HepG2 (cell line): ENCODE measurements around the gene DST. TPM values are rescaled to one million over a fixed set of nuclear protein-coding genes. Genes with fewer than 3 reads are reported as not detected.

Source experiments
- ARID5B ChIP-seq: IDR thresholded peaks from 2 replicates; pipeline ENCODE4 v1.4.0; 2020; ENCODE audit warnings: mild to moderate bottlenecking, missing genetic modification reagents
- ATAD3A ChIP-seq: sonication (generic); formaldehyde crosslinking; IDR thresholded peaks from 2 replicates; pipeline ENCODE4 v1.4.0; 2020; ENCODE audit warnings: missing genetic modification reagents
- FOSL2 ChIP-seq: sonication (generic); formaldehyde crosslinking; IDR thresholded peaks from 2 replicates; pipeline ENCODE4 v1.4.0; 2020; ENCODE audit warnings: missing genetic modification reagents
- HINFP ChIP-seq: sonication (generic); formaldehyde crosslinking; IDR thresholded peaks from 2 replicates; pipeline ENCODE4 v1.4.0; 2020; ENCODE audit warnings: low read depth, mild to moderate bottlenecking, missing genetic modification reagents
- KLF13 ChIP-seq: sonication (generic); formaldehyde crosslinking; IDR thresholded peaks from 2 replicates; pipeline ENCODE4 v1.4.0; 2020; ENCODE audit warnings: mild to moderate bottlenecking, missing genetic modification reagents
- PPARG ChIP-seq: conservative IDR thresholded peaks from 2 replicates; pipeline ENCODE4 v1.6.1; 2016; ENCODE audit warnings: missing biosample characterization, missing genetic modification reagents
- RNF2 ChIP-seq: fragments of 450-650 bp; conservative IDR thresholded peaks from 2 replicates; pipeline ENCODE4 v1.6.1; 2016; ENCODE audit warnings: low read depth
- SALL2 ChIP-seq: sonication (generic); formaldehyde crosslinking; IDR thresholded peaks from 2 replicates; pipeline ENCODE4 v1.8.1; 2023; ENCODE audit warnings: mild to moderate bottlenecking, missing genetic modification reagents, inconsistent platforms
- SNAPC4 ChIP-seq: sonication (generic); formaldehyde crosslinking; IDR thresholded peaks from 2 replicates; pipeline ENCODE4 v1.4.0; 2020; ENCODE audit warnings: mild to moderate bottlenecking, missing genetic modification reagents
- SP2 ChIP-seq: sonication (generic); formaldehyde crosslinking; IDR thresholded peaks from 2 replicates; pipeline ENCODE4 v1.5.1; 2020; ENCODE audit warnings: mild to moderate bottlenecking, missing genetic modification reagents
- THAP11 ChIP-seq: IDR thresholded peaks from 2 replicates; pipeline ENCODE4 v1.6.1; 2016; ENCODE audit warnings: missing biosample characterization, missing genetic modification reagents
- THAP7 ChIP-seq: sonication (generic); formaldehyde crosslinking; IDR thresholded peaks from 2 replicates; pipeline ENCODE4 v1.8.1; 2023; ENCODE audit warnings: mild to moderate bottlenecking, missing genetic modification reagents
- ZGPAT ChIP-seq: IDR thresholded peaks from 2 replicates; pipeline ENCODE4 v1.6.1; 2016; ENCODE audit warnings: mild to moderate bottlenecking
- ZNF615 ChIP-seq: sonication (generic); formaldehyde crosslinking; IDR thresholded peaks from 2 replicates; pipeline ENCODE4 v1.5.0; 2020; ENCODE audit warnings: mild to moderate bottlenecking, missing genetic modification reagents, borderline replicate concordance
- polyA plus RNA-seq, 8 experiments: library from polyadenylated mRNA; depleted of rRNA in 3 of 8; stranded (reverse) in 7 of 8; unstranded in 1 of 8; fragments of >200 nt; fragmentation: Illumina TruSeq in 4 of 8; extraction: Trizol in 4 of 8; gene quantifications; 2 replicates each; pipeline versions ENCODE4 v1.2.1 to v1.2.3, GENCODE V29; 2011 to 2016; ENCODE audit warnings: low read depth in 4 of 8, missing spikeins in 1 of 8, mixed read lengths in 1 of 8; ENCODE audit not compliant: insufficient read depth in 1 of 8
- total RNA-seq, 5 experiments: library from RNA; depleted of rRNA; stranded (reverse); fragments of >200 nt; fragmentation: Illumina TruSeq; extraction: Trizol; gene quantifications; 2 replicates each; pipeline ENCODE4 v1.2.3, GENCODE V29; 2016; ENCODE audit warnings: low read depth in 1 of 5

Gene DST
- total and polyA plus RNA-seq, 2 of the 13 experiments (the other 11 are each of a cell fraction or from before 2014, with no cell fraction given): 64.4 to 89.0 TPM

GRCh38 chr6:56642366-56643261 is at the start of gene DST (continued):
- TF ChIP-seq THAP7 (CRISPR knock-in tag) (no peak), SP2 (CRISPR knock-in tag) (no peak), THAP11 (CRISPR knock-in tag) (no peak), SALL2 (no peak), KLF13 (no peak), ZNF615 (CRISPR knock-in tag) (no peak), SNAPC4 (CRISPR knock-in tag) (no peak), ATAD3A (CRISPR knock-in tag) (no peak), ARID5B (peak; percentile 29; the same call in 1 of the 2 replicates), HINFP (CRISPR knock-in tag) (no peak), RNF2 (no peak), FOSL2 (CRISPR knock-in tag) (peak; percentile 80), PPARG (CRISPR knock-in tag) (no peak), ZGPAT (CRISPR knock-in tag) (peak; percentile 46; the same call in 1 of the 2 replicates)
